Neutrophil (primary cell): ENCODE results near the gene FGR.

Experiments used
- H3K27ac ChIP-seq: fragments of 200-600 bp; sonication (generic); 2 replicates; pipeline ENCODE4 v1.5.1; 2016; ENCODE audit warnings: mild to moderate bottlenecking, moderate library complexity
- H3K27me3 ChIP-seq: fragments of 200-600 bp; sonication (generic); 2 replicates; pipeline ENCODE4 v1.6.0; 2016; ENCODE audit warnings: mild to moderate bottlenecking
- H3K36me3 ChIP-seq: fragments of 200-600 bp; sonication (generic); 2 replicates; pipeline ENCODE4 v1.5.1; 2017
- H3K4me1 ChIP-seq, 2 experiments: fragments of 200-600 bp in 1 of 2; sonication (generic) in 1 of 2; 1 replicate in 1 of 2; 2 replicates in 1 of 2; pipeline versions ENCODE4 v1.5.1 to v1.6.1; 2013 to 2016; ENCODE audit warnings: low read depth in 1 of 2, low read length in 1 of 2, mild to moderate bottlenecking in 1 of 2, moderate library complexity in 1 of 2; ENCODE audit not compliant: control insufficient read depth in 1 of 2, insufficient read depth in 1 of 2
- H3K4me3 ChIP-seq, 2 experiments: fragments of 200-600 bp in 1 of 2; sonication (generic) in 1 of 2; 1 replicate in 1 of 2; 2 replicates in 1 of 2; pipeline ENCODE4 v1.5.1; 2013 to 2016; ENCODE audit warnings: low read depth in 1 of 2, low read length in 1 of 2, mild to moderate bottlenecking in 1 of 2, moderate library complexity in 1 of 2
- H3K9me3 ChIP-seq: fragments of 200-600 bp; sonication (generic); 2 replicates; pipeline ENCODE4 v1.5.1; 2016
- CTCF ChIP-seq: fragments of 200-600 bp; sonication (generic); IDR thresholded peaks from 2 replicates; pipeline ENCODE4 v1.5.1; 2016; ENCODE audit warnings: antibody characterized with exemption

The FGR gene

GRCh38 chr1:27600498-27601175 lies 34.3 kb downstream of the FGR start:
- no peaks in the 10 kb centered on the region for H3K9me3 ChIP-seq
- peaks cover 14 to 28% of the 10 kb centered on the region in 2 experiments for H3K4me1 ChIP-seq
- peaks cover 59% of the 10 kb centered on the region for H3K27me3 ChIP-seq
- no peaks in the 10 kb centered on the region for H3K36me3 ChIP-seq
- no peak overlapping the region for H3K4me3 ChIP-seq
- no peak for TF ChIP-seq CTCF
- H3K27ac ChIP-seq: no peak overlapping the region

DNA sequence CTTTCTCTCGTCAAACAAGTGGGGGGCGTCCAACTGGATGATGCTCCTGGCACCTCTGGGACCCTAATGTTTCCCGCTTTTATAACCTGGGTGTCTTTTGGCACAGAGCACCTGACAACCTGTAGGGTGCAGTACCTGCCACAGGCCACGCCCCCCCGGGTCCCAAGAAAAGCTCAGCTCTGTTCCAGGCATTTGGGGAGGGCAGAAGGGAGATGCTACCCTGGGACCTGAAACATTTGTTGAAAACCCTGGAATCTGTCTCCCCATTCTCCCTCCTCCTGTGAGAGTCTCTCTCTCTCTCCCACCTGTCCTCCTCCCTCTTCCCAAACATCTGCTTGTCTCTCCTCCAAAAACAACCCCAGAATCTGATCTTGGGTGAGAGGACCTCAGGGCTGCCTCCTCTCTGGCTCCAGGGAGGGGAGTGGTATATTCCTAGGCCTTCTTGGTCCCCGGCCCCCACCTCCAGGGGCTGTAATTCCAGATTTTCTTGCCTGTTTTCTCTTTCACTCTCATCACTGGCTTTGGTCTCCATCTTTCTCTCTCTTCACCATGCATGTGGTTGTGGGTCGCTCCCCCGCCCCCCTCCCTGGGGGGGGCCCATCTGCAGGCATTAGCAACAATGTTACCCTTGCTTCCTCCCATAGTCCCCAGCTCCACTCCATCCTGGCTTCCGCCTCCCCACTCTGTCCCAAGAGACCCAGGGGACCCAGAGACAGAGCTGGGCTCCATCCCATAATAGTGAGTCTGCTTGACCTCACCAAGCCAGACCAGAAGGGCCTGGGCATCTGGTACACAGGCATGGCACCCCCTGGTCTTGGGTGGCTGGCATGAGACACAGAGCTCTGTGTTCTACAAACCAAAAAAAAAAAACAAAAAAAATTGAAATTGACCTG lies 35.1 kb downstream of the FGR start:
- peaks cover 56% of the 10 kb centered on the region for H3K27me3 ChIP-seq
- H3K36me3 ChIP-seq: no peaks in the 10 kb centered on the region
- no peaks in the 10 kb centered on the region for H3K9me3 ChIP-seq
- TF ChIP-seq CTCF: no peak
- H3K27ac ChIP-seq: no peak overlapping the region
- H3K4me1 ChIP-seq: peaks cover 14 to 27% of the 10 kb centered on the region in 2 experiments
- no peak overlapping the region for H3K4me3 ChIP-seq

GRCh38 chr1:27598902-27599528 lies 36.0 kb downstream of the FGR start:
- Histone ChIP-seq H3K27ac (no peak overlapping the region), H3K9me3 (no peaks in the 10 kb centered on the region), H3K4me3 (no peak overlapping the region), H3K4me1 (peaks cover 9 to 20% of the 10 kb centered on the region in 2 experiments), H3K36me3 (no peaks in the 10 kb centered on the region), H3K27me3 (peaks cover 50% of the 10 kb centered on the region)
- TF ChIP-seq CTCF: no peak

DNA sequence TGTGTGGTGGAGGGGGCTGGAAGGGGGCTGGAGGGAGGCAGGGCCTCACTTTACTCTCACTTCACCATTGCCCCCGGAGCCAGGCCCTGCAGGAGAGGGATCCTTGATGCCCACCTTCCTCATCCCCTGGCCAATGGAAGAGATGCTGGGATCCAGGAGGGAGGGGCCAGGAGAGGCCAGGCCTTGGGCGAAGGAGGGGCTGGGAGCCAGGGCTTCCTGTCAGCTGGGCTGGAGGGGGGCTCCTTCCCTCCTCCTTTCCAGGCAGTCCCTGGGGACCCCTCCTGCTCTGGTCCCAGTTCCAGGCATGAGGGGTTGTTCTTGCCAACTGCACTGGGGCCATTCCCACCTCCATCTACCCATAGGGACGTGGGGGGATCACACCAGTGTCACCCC lies 36.7 kb downstream of the FGR start:
- H3K27ac ChIP-seq: no peak overlapping the region
- no peaks in the 10 kb centered on the region for H3K36me3 ChIP-seq
- H3K4me1 ChIP-seq: peaks cover 9 to 15% of the 10 kb centered on the region in 2 experiments
- no peak overlapping the region for H3K4me3 ChIP-seq
- no peaks in the 10 kb centered on the region for H3K9me3 ChIP-seq
- no peak for TF ChIP-seq CTCF
- peaks cover 46% of the 10 kb centered on the region for H3K27me3 ChIP-seq

DNA sequence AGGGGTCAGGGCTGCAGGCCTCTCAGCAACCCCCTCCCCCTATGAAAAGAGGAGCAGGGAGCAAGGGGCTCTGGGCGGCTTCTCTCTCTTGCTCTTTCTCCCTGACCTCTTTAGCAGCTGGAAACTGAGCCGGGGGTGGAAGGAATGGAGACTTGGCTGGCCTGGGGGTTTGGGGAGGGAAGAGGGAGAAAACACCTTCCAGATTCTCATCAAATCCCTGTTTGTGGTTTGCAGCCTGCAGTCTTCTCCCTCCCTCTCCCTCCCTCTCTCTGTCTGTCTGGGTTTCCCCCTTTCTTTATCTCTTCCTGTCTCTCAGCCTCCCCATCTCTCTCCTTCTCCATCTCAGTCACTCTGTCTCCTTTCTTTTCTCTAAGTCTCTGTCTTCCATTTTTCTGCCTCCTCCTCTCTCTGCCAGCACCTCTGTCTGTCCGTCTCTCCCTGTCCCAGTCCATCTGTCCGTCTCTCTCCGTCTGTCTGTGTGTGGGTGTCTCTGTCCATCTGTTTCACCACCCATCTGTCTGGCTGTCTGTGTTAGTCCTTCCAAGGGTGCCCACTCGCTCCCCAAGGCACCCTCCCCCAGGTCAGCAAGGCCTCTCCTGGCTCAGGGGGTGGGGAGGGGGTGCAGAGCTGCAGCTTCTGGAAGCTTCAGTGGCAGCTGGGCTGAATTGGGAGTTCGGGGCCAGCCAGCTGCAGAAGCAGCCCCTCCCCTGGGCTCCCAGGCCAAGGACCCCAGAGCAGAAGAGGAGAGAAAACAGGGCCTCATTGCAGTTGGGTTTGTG lies 37.3 kb downstream of the FGR start:
- Histone ChIP-seq H3K36me3 (no peaks in the 10 kb centered on the region), H3K27me3 (peaks cover 40% of the 10 kb centered on the region), H3K27ac (no peak overlapping the region), H3K4me1 (peaks cover 6 to 9% of the 10 kb centered on the region in 2 experiments), H3K9me3 (no peaks in the 10 kb centered on the region), H3K4me3 (no peak overlapping the region)
- no peak for TF ChIP-seq CTCF
